ENCODE data around the gene SBNO1. TPM values are rescaled to one million over a fixed set of nuclear protein-coding genes. Genes with fewer than 3 reads are reported as not detected.

Gene SBNO1
- total RNA-seq, 2 donors from 2014 or later: 59.8 to 64.0 TPM

GRCh38 chr12:123283461-123283860 is 81.2 kb downstream of the SBNO1 start:
- no peak for ATAC-seq (replicated peaks)
- no peaks in the 10 kb centered on the region for H3K9me3 Mint-ChIP-seq
- H3K36me3 Mint-ChIP-seq (ENCODE audit: low read depth): no peaks in the 10 kb centered on the region
- H3K27me3 Mint-ChIP-seq: no peaks in the 10 kb centered on the region
- no peak overlapping the region for H3K27ac Mint-ChIP-seq
- H3K4me1 Mint-ChIP-seq: no peaks in the 10 kb centered on the region
- H3K4me3 Mint-ChIP-seq: no peak overlapping the region

GRCh38 chr12:123282111-123282510 is 82.5 kb downstream of the SBNO1 start:
- ATAC-seq (replicated peaks): no peak
- no peaks in the 10 kb centered on the region for H3K27me3 Mint-ChIP-seq

GRCh38 chr12:123280971-123281370 is 83.7 kb downstream of the SBNO1 start:
- Mint-ChIP-seq H3K27ac (no peak overlapping the region), H3K36me3 (ENCODE audit: low read depth) (no peaks in the 10 kb centered on the region), H3K27me3 (no peaks in the 10 kb centered on the region), H3K4me3 (no peak overlapping the region), H3K9me3 (peaks cover 3% of the 10 kb centered on the region), H3K4me1 (peaks cover 6% of the 10 kb centered on the region)
- no peak for ATAC-seq (replicated peaks)

More at GRCh38 chr12:123282111-123282510, 82.5 kb downstream of the SBNO1 start:
- Mint-ChIP-seq H3K4me1 (peaks cover 6% of the 10 kb centered on the region), H3K27ac (no peak overlapping the region), H3K9me3 (peaks cover 3% of the 10 kb centered on the region), H3K36me3 (ENCODE audit: low read depth) (no peaks in the 10 kb centered on the region), H3K4me3 (no peak overlapping the region)

- H3K4me3 Mint-ChIP-seq: peak overlapping the region; percentile 64
- peak; percentile 95 for ATAC-seq (replicated peaks)
Measured at GRCh38 chr12:123278101-123278627, 86.5 kb downstream of the SBNO1 start.

DNA sequence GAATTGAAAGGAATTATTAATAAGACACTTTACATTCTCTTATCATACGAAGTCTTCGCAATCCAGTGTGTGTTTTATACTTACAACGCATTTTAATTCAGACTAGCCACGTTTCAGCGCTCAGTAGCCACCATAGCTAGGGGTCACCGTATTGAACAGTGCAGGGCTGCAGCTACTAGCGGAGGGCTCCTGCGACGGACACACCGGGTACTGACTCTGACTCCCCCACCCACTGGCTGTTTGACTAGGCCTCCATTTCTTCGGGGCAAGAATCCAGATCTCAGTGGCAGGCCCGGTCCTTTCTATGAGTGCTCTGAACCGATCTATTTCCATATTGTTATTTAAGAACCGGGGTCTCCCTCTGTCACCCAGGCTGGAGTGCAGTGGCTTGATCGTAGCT is 91.5 kb downstream of the SBNO1 start:
- ATAC-seq (replicated peaks): no peak
- peaks cover 3% of the 10 kb centered on the region for H3K9me3 Mint-ChIP-seq
- H3K27me3 Mint-ChIP-seq: no peaks in the 10 kb centered on the region
- H3K36me3 Mint-ChIP-seq (ENCODE audit: low read depth): no peaks in the 10 kb centered on the region
- peak overlapping the region; percentile 59 for H3K4me3 Mint-ChIP-seq
- H3K27ac Mint-ChIP-seq: peak overlapping the region; percentile 46
- peaks cover 4% of the 10 kb centered on the region for H3K4me1 Mint-ChIP-seq

More at GRCh38 chr12:123278101-123278627, 86.5 kb downstream of the SBNO1 start:
- Mint-ChIP-seq H3K36me3 (ENCODE audit: low read depth) (no peaks in the 10 kb centered on the region), H3K27me3 (no peaks in the 10 kb centered on the region), H3K4me1 (peaks cover 6% of the 10 kb centered on the region), H3K9me3 (peaks cover 3% of the 10 kb centered on the region), H3K27ac (peak overlapping the region; percentile 96)

- peak; percentile 88 for ATAC-seq (replicated peaks)
- no peaks in the 10 kb centered on the region for H3K4me1 Mint-ChIP-seq
- no peak overlapping the region for H3K27ac Mint-ChIP-seq
- H3K36me3 Mint-ChIP-seq (ENCODE audit: low read depth): no peaks in the 10 kb centered on the region
- no peaks in the 10 kb centered on the region for H3K9me3 Mint-ChIP-seq
- H3K4me3 Mint-ChIP-seq: no peak overlapping the region
- H3K27me3 Mint-ChIP-seq: no peaks in the 10 kb centered on the region
Measured at GRCh38 chr12:123271001-123271668, 93.5 kb downstream of the SBNO1 start.

- Mint-ChIP-seq H3K36me3 (ENCODE audit: low read depth) (no peaks in the 10 kb centered on the region), H3K4me1 (no peaks in the 10 kb centered on the region), H3K9me3 (no peaks in the 10 kb centered on the region), H3K27me3 (no peaks in the 10 kb centered on the region), H3K27ac (peak overlapping the region; percentile 68), H3K4me3 (peak overlapping the region; percentile 84)
- peak; percentile 10 for ATAC-seq (replicated peaks)
Measured at GRCh38 chr12:123270214-123271000, 94.2 kb downstream of the SBNO1 start.

- no peak for ATAC-seq (replicated peaks)
- Mint-ChIP-seq H3K27me3 (no peaks in the 10 kb centered on the region), H3K27ac (peak overlapping the region; percentile 68), H3K4me1 (no peaks in the 10 kb centered on the region), H3K4me3 (peak overlapping the region; percentile 84), H3K9me3 (no peaks in the 10 kb centered on the region), H3K36me3 (ENCODE audit: low read depth) (no peaks in the 10 kb centered on the region)
Measured at GRCh38 chr12:123269896-123270213, 94.8 kb downstream of the SBNO1 start.

DNA sequence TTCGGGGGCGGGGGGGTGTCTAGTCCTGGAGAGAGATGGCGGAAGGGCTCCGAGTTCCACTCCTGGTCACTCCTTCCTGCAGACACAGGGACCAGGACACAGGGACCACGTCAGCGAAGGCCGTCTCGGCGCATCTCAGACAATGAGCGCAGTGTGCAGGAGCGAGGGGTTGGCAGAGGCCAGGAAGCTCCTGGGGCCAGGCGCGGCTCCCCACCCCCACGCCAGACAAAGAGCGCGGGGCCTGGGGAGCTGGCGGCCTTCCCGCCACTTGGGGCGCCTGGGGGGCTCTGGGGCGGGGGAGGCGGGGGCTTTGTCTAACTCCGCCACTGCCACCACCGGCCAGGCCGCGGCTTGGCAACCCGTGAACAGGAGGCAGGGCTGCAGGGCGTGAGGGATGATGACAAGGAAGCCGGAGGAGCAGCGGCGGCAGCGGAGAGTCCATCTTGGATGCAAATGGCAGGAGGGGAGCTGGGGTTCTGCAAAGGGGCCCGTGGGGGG is 95.2 kb downstream of the SBNO1 start:
- Mint-ChIP-seq H3K27ac (no peak overlapping the region), H3K4me1 (no peaks in the 10 kb centered on the region), H3K4me3 (peak overlapping the region; percentile 84), H3K27me3 (no peaks in the 10 kb centered on the region), H3K36me3 (ENCODE audit: low read depth) (no peaks in the 10 kb centered on the region), H3K9me3 (no peaks in the 10 kb centered on the region)
- ATAC-seq (replicated peaks): no peak

- H3K9me3 Mint-ChIP-seq: no peaks in the 10 kb centered on the region
- no peaks in the 10 kb centered on the region for H3K4me1 Mint-ChIP-seq
- no peaks in the 10 kb centered on the region for H3K36me3 Mint-ChIP-seq (ENCODE audit: low read depth)
- no peak overlapping the region for H3K27ac Mint-ChIP-seq
- H3K4me3 Mint-ChIP-seq: peak overlapping the region; percentile 84
- no peak for ATAC-seq (replicated peaks)
- no peaks in the 10 kb centered on the region for H3K27me3 Mint-ChIP-seq
Measured at GRCh38 chr12:123268850-123269249, 95.8 kb downstream of the SBNO1 start.

GRCh38 chr12:123267991-123268843 is 96.4 kb downstream of the SBNO1 start:
- Mint-ChIP-seq H3K4me3 (no peak overlapping the region), H3K27ac (peak overlapping the region; percentile 52), H3K9me3 (no peaks in the 10 kb centered on the region), H3K36me3 (ENCODE audit: low read depth) (peaks cover 5% of the 10 kb centered on the region), H3K27me3 (no peaks in the 10 kb centered on the region), H3K4me1 (no peaks in the 10 kb centered on the region)
- ATAC-seq (replicated peaks): no peak

DNA sequence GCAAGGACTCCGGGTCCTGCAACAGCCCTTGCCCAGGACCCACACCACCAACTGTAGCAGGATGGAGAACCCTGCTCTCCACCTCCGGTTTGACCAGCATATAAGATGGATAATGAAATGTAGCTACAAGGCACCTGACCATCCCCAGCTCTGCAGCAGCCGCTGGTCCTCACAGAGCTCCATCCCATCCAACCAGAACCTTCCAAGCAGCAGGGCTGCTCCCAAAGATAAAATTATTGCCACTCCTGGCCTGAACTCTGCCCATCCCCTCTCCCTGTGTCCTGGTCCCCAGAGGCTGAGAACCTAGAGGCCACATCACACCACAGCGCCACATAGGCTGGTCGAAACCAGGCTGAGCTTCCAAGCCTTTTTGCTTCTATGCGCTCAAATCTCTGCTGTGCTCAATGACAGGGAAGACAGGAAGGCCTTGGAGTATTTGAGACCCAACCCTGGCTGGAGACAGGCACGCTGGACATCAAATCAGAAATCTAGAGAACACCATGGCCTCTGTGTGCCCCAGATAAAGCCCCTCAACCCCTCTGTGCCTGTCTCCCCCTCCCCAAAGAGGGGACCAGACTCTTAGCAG is 97.2 kb downstream of the SBNO1 start:
- ATAC-seq (replicated peaks): no peak
- Mint-ChIP-seq H3K4me1 (no peaks in the 10 kb centered on the region), H3K36me3 (ENCODE audit: low read depth) (peaks cover 5% of the 10 kb centered on the region), H3K9me3 (no peaks in the 10 kb centered on the region), H3K4me3 (no peak overlapping the region), H3K27me3 (no peaks in the 10 kb centered on the region), H3K27ac (peak overlapping the region; percentile 52)

- no peaks in the 10 kb centered on the region for H3K27me3 Mint-ChIP-seq
- H3K27ac Mint-ChIP-seq: peak overlapping the region; percentile 52
- peaks cover 5% of the 10 kb centered on the region for H3K36me3 Mint-ChIP-seq (ENCODE audit: low read depth)
- no peaks in the 10 kb centered on the region for H3K9me3 Mint-ChIP-seq
- no peak overlapping the region for H3K4me3 Mint-ChIP-seq
- no peaks in the 10 kb centered on the region for H3K4me1 Mint-ChIP-seq
- no peak for ATAC-seq (replicated peaks)
Measured at GRCh38 chr12:123266679-123267277, 97.9 kb downstream of the SBNO1 start.

Measured in activated T-helper 17 cell treated with anti-CD3 and anti-CD28 coated beads, Interleukin-2, amount 50 U/mL, for 72 hours (primary cell).